Measurements from ENCODE around the gene CLPTM1L. TPM values are rescaled to one million over a fixed set of nuclear protein-coding genes. Genes with fewer than 3 reads are reported as not detected.
"Not testable (repeated sequence)": the region's sequence is repeated elsewhere in the genome, so short reads cannot be mapped to it uniquely, and the experiment has no call there.

CLPTM1L gene
- total RNA-seq, 3 donors from 2014 or later: 86.6 to 101 (median 97.6) TPM

- DNase-seq (peak in 1 of 3 donors; percentile 16), ATAC-seq (no peak)
- Histone ChIP-seq H3K9me3 (no peaks in the 10 kb centered on the region), H3K36me3 (ENCODE audit: low read depth) (no peaks in the 10 kb centered on the region), H3K4me3 (no peak overlapping the region), H3K4me1 (ENCODE audit: low read depth) (no peaks in the 10 kb centered on the region)
- no peak for TF ChIP-seq CTCF (IDR thresholded peaks at IDR 0.05)
- intact Hi-C loops (cut with DNase I, micrococcal nuclease): no loop called here
Observed at GRCh38 chr5:1285141-1285540, 59.8 kb downstream of the CLPTM1L start.

GRCh38 chr5:1284336-1284970 lies 60.4 kb downstream of the CLPTM1L start:
- ATAC-seq; H3K9me3 ChIP-seq; H3K36me3 ChIP-seq (ENCODE audit: low read depth); intact Hi-C loops (cut with DNase I, micrococcal nuclease); H3K4me3 ChIP-seq; H3K4me1 ChIP-seq (ENCODE audit: low read depth): not testable (repeated sequence)
- DNase-seq: peak in 1 of 3 donors; percentile 3

GRCh38 chr5:1283729-1284041 lies 61.2 kb downstream of the CLPTM1L start:
- H3K4me3 ChIP-seq; ATAC-seq; H3K36me3 ChIP-seq (ENCODE audit: low read depth); intact Hi-C loops (cut with DNase I, micrococcal nuclease); H3K4me1 ChIP-seq (ENCODE audit: low read depth); H3K9me3 ChIP-seq: not testable (repeated sequence)
- peak in 2 of 3 donors; percentile 11 to 12 for DNase-seq

GRCh38 chr5:1282993-1283728 lies 61.7 kb downstream of the CLPTM1L start:
- peak in 2 of 3 donors; percentile 12 to 24 for DNase-seq
- H3K9me3 ChIP-seq; intact Hi-C loops (cut with DNase I, micrococcal nuclease); H3K36me3 ChIP-seq (ENCODE audit: low read depth); H3K4me3 ChIP-seq; ATAC-seq; H3K4me1 ChIP-seq (ENCODE audit: low read depth): not testable (repeated sequence)

- ATAC-seq (no peak), DNase-seq (peak in 2 of 3 donors; percentile 9 to 13)
- H3K36me3 ChIP-seq (ENCODE audit: low read depth): no peaks in the 10 kb centered on the region
- no peaks in the 10 kb centered on the region for H3K9me3 ChIP-seq
- intact Hi-C loops (cut with DNase I, micrococcal nuclease): no loop called here
- H3K4me3 ChIP-seq: no peak overlapping the region
- TF ChIP-seq CTCF (IDR thresholded peaks at IDR 0.05): no peak
- no peaks in the 10 kb centered on the region for H3K4me1 ChIP-seq (ENCODE audit: low read depth)
Observed at GRCh38 chr5:1282131-1282992, 62.5 kb downstream of the CLPTM1L start.

GRCh38 chr5:1281038-1281882 lies 63.6 kb downstream of the CLPTM1L start:
- ATAC-seq: no peak

More at GRCh38 chr5:1281038-1281882, 63.6 kb downstream of the CLPTM1L start:
- intact Hi-C loops (cut with DNase I, micrococcal nuclease): no loop called here
- TF ChIP-seq CTCF (IDR thresholded peaks at IDR 0.05): no peak
- Histone ChIP-seq H3K36me3 (ENCODE audit: low read depth) (no peaks in the 10 kb centered on the region), H3K9me3 (no peaks in the 10 kb centered on the region), H3K4me3 (no peak overlapping the region), H3K4me1 (ENCODE audit: low read depth) (no peaks in the 10 kb centered on the region)
- peak in 2 of 3 donors; percentile 7 to 14 for DNase-seq

All from mucosa of descending colon (tissue), 3 donors.